HL-60 (cell line): ENCODE measurements around the gene ESPN.

Experiments
- GABPA ChIP-seq: IDR thresholded peaks from 2 replicates; pipeline ENCODE4 v1.6.1; 2012; ENCODE audit warnings: low read depth
- POLR2AphosphoS5 ChIP-seq: IDR thresholded peaks from 2 replicates; pipeline ENCODE4 v1.6.1; 2012; ENCODE audit warnings: low read depth
- SPI1 ChIP-seq: IDR thresholded peaks from 2 replicates; pipeline ENCODE4 v1.6.1; 2012; ENCODE audit warnings: low read depth, mild to moderate bottlenecking, borderline replicate concordance
- TF ChIP-seq, protein P1 (sequence below): IDR thresholded peaks from one replicate; pipeline ENCODE4 v1.5.1; 2011; ENCODE audit warnings: low read length, control low read depth, inconsistent platforms; ENCODE audit not compliant: insufficient read depth
- TF ChIP-seq, protein P2 (sequence below): IDR thresholded peaks from 2 replicates; pipeline ENCODE4 v1.6.1; 2012; ENCODE audit warnings: low read depth; ENCODE audit not compliant: insufficient replicate concordance

DNA sequence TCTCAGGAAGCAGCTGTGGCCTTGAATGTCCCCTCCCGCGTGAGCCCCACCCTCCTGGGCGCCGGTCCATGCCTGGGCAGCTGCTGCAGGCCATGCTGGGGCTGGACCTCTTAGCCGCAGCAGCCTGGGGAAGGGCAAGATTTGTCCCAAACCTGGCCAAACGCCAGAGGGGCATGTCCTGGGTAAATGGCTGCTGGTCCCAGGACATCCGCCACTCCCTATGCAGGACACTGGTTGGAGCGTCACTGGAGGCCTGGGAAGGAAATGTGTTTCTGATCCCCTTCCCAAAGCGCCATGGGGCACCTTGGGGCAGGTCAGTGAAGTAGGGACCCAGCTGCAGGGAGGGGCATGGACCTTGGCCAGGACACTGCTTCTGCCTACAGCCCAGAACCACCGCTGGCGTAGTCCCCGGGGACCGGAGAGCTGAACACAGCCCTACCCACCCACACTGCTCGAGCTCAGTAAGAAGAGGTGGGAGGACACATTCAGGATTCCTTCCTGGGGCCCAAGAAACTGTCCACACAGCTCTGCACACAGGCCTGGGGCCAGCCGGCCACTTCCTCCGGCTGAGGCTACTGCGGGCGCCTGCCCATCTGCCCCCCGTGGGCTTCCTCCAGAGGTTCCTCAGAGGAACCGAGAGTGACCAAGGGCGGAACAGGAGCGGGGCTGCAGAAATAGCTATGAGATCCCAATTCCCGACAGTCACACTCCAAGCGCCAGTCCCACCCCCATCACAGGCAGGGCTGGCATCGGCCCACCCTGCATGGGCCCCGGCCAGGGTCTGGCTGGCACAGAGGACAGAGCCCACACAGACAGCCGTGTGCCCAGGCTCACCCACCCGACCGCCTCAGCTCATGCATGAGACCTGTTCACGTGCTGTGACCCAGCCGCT, 77.7 kb downstream of the ESPN start:
- TF ChIP-seq, protein P1, sequence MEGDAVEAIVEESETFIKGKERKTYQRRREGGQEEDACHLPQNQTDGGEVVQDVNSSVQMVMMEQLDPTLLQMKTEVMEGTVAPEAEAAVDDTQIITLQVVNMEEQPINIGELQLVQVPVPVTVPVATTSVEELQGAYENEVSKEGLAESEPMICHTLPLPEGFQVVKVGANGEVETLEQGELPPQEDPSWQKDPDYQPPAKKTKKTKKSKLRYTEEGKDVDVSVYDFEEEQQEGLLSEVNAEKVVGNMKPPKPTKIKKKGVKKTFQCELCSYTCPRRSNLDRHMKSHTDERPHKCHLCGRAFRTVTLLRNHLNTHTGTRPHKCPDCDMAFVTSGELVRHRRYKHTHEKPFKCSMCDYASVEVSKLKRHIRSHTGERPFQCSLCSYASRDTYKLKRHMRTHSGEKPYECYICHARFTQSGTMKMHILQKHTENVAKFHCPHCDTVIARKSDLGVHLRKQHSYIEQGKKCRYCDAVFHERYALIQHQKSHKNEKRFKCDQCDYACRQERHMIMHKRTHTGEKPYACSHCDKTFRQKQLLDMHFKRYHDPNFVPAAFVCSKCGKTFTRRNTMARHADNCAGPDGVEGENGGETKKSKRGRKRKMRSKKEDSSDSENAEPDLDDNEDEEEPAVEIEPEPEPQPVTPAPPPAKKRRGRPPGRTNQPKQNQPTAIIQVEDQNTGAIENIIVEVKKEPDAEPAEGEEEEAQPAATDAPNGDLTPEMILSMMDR, result no peak
- no peak for TF ChIP-seq GABPA
- no peak for TF ChIP-seq POLR2AphosphoS5
- TF ChIP-seq, protein P2, sequence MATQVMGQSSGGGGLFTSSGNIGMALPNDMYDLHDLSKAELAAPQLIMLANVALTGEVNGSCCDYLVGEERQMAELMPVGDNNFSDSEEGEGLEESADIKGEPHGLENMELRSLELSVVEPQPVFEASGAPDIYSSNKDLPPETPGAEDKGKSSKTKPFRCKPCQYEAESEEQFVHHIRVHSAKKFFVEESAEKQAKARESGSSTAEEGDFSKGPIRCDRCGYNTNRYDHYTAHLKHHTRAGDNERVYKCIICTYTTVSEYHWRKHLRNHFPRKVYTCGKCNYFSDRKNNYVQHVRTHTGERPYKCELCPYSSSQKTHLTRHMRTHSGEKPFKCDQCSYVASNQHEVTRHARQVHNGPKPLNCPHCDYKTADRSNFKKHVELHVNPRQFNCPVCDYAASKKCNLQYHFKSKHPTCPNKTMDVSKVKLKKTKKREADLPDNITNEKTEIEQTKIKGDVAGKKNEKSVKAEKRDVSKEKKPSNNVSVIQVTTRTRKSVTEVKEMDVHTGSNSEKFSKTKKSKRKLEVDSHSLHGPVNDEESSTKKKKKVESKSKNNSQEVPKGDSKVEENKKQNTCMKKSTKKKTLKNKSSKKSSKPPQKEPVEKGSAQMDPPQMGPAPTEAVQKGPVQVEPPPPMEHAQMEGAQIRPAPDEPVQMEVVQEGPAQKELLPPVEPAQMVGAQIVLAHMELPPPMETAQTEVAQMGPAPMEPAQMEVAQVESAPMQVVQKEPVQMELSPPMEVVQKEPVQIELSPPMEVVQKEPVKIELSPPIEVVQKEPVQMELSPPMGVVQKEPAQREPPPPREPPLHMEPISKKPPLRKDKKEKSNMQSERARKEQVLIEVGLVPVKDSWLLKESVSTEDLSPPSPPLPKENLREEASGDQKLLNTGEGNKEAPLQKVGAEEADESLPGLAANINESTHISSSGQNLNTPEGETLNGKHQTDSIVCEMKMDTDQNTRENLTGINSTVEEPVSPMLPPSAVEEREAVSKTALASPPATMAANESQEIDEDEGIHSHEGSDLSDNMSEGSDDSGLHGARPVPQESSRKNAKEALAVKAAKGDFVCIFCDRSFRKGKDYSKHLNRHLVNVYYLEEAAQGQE, result no peak
- TF ChIP-seq SPI1, result no peak
